HPDE6-E6E7 (cell line): ENCODE data around the gene EMILIN1.

Experiments used
- DNase-seq: peaks from one replicate; pipeline ENCODE4 v3.0.0; 2011; ENCODE audit warnings: missing footprints; ENCODE audit errors: extremely low spot score

The EMILIN1 gene

DNA sequence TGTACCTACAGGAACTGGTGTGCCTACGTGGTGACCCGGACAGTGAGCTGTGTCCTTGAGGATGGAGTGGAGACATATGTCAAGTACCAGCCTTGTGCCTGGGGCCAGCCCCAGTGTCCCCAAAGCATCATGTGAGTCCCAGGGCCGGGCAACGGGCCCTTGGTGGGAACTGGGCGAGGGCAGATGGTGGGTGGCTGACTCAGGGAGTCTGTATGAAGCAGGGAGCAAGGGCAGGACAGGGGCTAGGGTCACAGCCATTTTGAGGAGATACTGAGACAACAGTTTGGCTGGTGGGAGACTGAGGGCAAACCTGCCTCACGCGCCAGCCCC is 1.7 kb downstream of the EMILIN1 start:
- DNase-seq = no peak

DNA sequence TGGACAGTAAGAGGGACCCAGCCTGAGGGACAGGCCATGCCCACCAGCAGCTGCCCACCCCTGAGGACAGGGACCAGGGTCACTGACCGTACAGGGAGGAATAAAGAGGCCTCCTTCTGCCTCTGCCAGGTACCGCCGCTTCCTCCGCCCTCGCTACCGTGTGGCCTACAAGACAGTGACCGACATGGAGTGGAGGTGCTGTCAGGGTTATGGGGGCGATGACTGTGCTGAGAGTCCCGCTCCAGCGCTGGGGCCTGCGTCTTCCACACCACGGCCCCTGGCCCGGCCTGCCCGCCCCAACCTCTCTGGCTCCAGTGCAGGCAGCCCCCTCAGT is 2.2 kb downstream of the EMILIN1 start:
- DNase-seq = no peak

DNA sequence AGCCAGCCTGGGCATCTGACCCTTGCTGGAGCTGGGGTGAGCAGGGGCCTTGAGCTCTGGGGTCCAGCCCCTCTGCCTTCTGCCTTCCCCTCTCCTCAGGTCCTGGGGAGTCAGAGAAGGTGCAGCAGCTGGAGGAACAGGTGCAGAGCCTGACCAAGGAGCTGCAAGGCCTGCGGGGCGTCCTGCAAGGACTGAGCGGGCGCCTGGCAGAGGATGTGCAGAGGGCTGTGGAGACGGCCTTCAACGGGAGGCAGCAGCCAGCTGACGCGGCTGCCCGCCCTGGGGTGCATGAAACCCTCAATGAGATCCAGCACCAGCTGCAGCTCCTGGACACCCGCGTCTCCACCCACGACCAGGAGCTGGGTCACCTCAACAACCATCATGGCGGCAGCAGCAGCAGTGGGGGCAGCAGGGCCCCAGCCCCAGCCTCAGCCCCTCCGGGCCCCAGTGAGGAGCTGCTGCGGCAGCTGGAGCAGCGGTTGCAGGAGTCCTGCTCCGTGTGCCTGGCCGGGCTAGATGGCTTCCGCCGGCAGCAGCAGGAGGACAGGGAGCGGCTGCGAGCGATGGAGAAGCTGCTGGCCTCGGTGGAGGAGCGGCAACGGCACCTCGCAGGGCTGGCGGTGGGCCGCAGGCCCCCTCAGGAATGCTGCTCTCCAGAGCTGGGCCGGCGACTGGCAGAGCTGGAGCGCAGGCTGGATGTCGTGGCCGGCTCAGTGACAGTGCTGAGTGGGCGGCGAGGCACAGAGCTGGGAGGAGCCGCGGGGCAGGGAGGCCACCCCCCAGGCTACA is 3.8 kb downstream of the EMILIN1 start:
- no peak for DNase-seq

DNA sequence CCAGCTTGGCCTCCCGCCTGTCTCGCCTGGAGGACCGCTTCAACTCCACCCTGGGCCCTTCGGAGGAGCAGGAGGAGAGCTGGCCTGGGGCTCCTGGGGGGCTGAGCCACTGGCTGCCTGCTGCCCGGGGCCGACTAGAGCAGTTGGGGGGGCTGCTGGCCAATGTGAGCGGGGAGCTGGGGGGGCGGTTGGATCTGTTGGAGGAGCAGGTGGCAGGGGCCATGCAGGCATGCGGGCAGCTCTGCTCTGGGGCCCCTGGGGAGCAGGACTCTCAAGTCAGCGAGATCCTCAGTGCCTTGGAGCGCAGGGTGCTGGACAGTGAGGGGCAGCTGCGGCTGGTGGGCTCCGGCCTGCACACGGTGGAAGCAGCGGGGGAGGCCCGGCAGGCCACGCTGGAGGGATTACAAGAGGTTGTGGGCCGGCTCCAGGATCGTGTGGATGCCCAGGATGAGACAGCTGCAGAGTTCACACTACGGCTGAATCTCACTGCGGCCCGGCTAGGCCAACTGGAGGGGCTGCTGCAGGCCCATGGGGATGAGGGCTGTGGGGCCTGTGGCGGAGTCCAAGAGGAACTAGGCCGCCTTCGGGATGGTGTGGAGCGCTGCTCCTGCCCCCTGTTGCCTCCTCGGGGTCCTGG is 4.5 kb downstream of the EMILIN1 start:
- DNase-seq = no peak

DNA sequence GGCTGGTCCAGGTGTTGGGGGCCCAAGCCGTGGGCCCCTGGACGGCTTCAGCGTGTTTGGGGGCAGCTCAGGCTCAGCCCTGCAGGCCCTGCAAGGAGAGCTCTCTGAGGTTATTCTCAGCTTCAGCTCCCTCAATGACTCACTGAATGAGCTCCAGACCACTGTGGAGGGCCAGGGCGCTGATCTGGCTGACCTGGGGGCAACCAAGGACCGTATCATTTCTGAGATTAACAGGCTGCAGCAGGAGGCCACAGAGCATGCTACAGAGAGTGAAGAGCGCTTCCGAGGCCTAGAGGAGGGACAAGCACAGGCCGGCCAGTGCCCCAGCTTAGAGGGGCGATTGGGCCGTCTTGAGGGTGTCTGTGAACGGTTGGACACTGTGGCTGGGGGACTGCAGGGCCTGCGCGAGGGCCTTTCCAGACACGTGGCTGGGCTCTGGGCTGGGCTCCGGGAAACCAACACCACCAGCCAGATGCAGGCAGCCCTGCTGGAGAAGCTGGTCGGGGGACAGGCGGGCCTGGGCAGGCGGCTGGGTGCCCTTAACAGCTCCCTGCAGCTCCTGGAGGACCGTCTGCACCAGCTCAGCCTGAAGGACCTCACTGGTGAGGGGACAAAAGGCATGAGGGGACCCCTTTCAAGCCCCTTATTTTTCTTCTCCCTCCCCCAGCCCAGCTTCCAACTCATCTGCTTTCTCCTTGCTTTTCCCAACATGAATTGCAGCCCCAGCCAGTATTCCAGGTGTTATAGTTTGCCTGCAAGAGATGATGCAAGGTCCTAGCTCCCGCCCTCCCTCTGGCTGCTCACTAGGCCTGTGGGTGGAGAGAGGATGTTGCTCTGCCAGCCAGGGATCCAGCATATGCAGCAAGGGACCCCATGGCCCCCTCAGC is 5.2 kb downstream of the EMILIN1 start:
- no peak for DNase-seq

DNA sequence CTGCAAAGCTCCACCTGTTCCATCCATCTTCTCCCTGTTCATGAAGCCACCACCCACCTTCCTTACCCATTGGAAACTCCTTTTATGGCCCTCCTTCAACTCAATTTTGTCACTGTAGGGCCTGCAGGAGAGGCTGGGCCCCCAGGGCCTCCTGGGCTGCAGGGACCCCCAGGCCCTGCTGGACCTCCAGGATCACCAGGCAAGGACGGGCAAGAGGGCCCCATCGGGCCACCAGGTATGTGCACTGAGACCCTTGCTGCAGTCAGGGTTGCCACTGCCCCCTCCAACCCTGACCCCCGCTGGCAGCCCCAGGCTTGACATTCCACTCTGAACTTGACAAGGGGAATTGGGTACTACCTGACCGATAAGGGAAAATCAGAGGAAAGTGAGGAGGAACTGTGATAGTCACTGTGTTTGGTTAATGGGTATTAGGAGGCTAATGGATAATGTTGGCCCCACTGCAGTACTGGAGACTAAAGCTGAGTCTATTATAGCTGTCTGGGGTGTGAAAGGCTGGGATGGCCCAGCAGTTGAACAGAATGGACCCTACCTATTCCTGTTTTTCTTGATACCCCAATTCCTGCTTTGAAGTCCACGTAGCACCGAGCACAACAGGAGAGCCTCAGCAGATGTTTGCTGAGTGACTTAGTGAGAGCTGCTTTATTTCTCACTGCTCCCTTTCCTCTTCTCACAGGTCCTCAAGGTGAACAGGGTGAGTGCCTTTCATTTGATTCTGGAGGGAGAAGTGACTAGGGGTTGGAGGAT is 6.1 kb downstream of the EMILIN1 start:
- no peak for DNase-seq

DNA sequence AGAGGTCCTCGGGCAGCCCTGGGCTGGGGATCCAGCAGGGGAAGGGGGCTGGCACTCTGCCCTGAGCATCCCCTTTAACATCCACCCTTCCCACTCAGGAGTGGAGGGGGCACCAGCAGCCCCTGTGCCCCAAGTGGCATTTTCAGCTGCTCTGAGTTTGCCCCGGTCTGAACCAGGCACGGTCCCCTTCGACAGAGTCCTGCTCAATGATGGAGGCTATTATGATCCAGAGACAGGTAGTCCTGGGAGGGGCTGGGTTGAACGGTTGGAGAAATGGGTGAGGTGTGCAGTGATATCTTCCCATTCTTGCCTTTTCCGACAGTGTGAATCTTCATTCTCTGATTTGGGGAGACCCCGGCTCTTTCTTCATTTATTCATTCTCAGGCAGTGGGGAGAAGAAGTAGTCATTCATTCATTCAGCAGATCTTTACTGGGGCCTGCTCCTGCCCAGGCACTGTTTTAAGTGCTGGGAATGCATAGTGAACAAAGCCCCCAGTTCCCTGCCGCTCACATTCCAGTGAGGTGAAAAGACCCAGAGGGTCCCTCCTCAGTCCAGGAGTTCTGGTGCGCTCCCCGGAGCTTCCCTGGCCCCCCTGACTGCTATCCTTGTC is 6.8 kb downstream of the EMILIN1 start:
- no peak for DNase-seq

DNA sequence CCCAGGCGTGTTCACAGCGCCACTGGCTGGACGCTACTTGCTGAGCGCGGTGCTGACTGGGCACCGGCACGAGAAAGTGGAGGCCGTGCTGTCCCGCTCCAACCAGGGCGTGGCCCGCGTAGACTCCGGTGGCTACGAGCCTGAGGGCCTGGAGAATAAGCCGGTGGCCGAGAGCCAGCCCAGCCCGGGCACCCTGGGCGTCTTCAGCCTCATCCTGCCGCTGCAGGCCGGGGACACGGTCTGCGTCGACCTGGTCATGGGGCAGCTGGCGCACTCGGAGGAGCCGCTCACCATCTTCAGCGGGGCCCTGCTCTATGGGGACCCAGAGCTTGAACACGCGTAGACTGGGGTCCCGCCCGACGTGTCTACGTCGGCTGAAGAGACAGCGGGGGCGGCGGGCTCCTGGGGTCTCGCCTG is 7.3 kb downstream of the EMILIN1 start:
- peak; percentile 45 for DNase-seq

DNA sequence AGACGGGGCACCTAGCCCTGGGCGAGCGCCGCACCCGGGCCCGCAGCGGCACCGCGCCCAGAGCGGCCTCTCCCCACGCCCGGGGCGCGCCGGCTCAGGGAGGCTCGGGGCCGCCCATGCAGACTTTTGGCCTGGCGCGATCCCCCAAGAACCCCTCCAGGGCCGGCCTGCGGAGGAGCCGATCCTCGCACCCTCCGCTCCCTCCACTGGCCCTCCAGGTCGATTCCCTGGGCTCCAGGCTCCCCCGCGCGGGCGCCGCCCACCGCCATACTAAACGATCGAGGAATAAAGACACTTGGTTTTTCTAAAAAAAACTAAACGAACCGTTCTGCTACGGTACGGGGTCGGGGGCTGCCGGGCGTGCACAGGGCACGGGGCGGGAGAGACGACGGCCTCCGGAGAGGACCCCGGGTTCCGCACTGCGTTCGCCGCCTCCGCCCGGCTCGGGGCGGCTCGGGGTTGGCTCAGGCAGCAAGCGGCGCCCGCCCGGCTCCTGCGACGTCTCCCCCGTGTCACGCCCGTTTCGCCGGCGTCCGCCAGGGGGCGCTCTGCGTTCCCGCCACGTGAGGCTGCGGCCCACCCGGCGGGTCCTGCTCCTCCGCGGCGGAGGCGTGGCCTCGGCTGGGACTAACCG is 7.8 kb downstream of the EMILIN1 start:
- DNase-seq = peak; percentile 95

DNA sequence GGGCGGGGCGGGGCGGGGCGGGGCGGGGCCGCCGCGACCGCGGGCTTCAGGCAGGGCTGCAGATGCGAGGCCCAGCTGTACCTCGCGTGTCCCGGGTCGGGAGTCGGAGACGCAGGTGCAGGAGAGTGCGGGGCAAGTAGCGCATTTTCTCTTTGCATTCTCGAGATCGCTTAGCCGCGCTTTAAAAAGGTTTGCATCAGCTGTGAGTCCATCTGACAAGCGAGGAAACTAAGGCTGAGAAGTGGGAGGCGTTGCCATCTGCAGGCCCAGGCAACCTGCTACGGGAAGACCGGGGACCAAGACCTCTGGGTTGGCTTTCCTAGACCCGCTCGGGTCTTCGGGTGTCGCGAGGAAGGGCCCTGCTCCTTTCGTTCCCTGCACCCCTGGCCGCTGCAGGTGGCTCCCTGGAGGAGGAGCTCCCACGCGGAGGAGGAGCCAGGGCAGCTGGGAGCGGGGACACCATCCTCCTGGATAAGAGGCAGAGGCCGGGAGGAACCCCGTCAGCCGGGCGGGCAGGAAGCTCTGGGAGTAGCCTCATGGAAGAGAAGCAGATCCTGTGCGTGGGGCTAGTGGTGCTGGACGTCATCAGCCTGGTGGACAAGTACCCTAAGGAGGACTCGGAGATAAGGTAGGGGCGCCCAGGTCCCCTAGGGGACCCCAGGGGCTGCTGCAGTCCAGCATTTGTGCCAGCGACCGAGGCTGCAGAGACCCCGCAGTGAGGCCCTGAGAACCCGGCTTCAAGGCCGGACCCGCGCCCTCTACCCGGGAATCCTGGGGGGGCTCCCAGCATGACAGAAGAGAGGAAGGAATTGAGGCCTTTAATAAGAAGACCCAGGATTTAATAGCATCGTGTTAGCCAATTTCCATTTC is 8.5 kb downstream of the EMILIN1 start, which contains the start of gene KHK:
TSS of gene KHK (plus strand) at position 49 of the 870 bp plus-strand sequence. CDS start at position 537, 488 bp downstream.
- DNase-seq = peak; percentile 56

DNA sequence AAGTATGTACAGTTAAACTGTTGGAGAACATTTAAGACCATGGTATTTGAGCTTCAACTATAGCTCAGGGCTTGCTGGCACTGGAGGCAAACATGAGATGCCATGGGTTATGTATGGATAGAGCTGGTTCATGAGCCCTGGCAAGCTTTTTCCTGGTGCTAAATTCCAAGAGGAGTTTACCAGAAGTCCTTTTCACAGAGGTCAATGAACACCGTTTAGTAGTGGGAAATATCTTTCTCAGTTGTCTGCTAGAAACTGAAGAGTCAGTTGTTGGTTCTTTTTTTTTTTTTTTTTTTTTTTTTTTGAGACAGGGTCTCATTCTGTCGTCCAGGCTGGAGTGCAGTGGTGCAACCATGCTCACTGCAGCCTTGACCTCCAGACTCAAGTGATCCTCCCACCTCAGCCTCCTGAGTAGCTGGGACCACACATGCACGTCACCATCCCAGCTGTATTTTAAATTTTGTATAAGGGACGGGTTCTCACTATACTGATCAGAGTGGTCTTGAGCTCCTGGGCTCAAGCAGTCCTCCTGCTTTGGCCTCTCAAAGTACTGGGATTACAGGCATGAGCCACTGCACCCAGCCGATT is 9.5 kb downstream of the EMILIN1 start:
- DNase-seq = no peak

DNA sequence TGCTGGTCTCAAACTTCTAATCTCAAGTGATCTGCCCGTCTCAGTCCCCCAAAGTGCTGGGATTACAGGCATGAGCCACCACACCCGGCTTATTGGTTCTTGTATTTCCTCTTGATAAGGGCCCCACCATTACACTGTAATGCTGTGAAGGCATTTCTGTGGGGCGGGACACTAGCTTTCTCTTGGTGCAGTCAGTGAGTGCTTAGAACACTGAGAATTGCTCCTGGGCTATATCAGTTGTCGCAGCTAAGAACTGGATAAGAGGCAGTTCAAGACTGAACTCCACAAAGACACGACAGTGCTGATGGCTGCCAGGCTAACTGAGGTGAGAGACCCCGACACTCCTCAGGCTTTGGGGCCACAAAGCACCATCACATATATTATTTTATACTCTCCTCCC is 10.2 kb downstream of the EMILIN1 start:
- DNase-seq = no peak

DNA sequence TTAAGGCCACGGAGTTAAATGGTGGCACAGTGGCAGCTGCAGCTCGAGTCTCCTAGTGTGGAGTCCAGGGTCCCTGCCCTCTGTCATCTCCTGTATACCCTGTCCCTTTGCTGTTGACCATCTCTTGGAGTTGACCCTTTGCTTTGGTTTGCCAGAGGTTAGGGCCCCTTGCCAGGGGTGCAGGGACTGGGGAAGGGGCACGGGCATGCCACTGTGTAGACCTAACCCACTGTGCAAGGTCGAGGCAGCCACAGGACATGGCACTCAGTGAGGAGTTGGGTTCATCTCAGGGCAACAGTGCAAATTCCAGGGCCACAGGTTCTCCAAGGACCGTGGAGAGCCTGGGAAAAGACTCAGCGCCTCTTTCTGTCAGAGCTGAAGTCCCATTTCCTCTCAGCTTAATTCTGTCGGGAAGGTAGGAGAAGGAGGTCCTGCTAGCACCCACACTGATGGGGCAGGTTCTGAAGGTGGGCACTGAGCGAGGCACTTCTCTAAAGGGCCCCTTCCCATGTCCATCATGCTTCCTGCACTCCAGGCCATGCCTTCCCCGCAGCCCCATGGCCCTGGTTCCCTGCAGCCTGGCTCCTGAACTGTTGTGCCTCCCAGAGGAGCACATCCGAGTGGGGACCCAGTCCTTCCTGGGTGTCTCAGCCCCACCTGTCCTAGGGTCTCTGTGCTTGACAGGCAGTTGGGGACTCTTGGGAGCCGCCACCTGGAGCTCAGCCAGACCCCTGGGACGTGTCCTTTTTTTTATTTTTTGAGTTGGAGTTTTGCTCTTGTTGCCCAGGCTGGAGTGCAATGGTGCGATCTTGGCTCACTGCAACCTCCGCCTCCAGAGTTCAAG is 10.9 kb downstream of the EMILIN1 start:
- DNase-seq = no peak

DNA sequence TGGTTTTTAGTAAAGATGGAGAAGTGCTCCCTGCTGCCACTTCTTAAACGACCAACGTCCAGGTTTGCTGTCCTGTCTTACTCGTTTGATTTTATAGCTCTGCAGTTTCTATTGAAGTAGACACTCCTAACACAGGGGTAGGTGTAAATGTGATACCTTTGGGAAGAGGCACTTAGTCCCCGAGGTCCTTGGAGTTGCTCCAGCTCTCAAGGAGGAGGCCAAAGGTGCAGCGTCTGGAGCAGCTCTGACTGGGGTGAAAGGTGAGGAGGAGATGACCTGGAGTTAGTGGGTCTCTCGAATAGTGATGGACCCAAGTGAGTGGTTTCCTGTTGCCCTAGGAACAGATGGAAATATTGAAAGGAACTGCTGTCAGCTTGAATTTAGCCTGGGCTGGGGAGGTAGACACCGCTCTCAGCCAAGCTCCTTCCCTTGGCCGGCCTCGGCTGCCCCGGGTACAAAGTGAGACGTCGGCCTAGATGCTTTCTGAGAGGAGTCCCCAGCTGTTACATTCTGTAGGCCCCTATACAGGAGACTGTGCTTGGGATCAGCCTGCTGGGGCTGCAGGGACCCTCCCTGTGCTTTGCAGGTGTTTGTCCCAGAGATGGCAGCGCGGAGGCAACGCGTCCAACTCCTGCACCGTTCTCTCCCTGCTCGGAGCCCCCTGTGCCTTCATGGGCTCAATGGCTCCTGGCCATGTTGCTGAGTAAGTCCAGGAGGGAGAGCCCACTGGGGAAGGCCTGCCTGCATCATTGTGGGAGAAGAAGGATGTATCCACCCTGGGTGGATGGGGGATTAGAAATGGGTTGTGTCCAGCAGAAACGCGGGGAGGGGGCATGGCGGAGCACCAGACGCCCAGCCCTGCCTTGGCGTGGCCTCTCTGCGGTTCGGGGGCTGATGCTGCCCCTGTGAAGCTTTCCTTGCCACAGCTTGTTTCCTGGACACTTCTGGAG is 13.6 kb downstream of the EMILIN1 start:
- no peak for DNase-seq

DNA sequence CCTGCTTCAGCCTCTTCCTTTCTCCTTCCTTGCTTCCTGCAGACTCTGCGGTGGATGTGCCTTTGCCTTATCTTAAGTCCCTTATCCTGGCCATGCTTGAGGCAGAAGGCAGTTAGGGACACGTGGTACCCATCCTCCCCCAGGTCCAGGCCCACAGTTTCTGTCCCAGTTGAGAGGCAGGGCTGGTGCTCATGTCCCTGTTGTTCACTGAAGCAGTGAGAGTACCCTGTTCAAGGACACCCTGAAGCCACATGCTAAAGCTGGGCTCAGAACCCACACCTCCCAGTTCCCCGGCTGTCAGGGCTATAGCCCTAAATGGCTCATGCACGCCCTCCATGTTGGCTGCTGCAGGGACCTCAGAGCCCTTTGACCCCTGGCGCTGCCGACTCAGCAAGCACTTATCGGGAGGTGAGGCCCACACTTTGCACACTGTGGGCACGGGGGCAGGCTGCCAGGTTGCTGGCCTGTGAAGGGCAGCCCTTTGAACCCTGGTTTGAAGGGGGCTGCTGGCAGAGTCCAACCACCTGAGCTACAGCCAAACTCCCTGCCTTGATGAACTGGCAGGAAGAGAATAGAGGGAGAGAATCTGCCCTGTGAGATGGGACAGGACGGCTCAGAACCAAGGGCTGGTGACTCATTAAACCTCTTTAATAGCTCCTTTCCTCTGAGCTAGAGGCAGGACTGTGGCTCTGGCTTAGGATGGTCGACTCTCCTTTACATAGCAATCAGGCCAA is 14.4 kb downstream of the EMILIN1 start:
- no peak for DNase-seq

DNA sequence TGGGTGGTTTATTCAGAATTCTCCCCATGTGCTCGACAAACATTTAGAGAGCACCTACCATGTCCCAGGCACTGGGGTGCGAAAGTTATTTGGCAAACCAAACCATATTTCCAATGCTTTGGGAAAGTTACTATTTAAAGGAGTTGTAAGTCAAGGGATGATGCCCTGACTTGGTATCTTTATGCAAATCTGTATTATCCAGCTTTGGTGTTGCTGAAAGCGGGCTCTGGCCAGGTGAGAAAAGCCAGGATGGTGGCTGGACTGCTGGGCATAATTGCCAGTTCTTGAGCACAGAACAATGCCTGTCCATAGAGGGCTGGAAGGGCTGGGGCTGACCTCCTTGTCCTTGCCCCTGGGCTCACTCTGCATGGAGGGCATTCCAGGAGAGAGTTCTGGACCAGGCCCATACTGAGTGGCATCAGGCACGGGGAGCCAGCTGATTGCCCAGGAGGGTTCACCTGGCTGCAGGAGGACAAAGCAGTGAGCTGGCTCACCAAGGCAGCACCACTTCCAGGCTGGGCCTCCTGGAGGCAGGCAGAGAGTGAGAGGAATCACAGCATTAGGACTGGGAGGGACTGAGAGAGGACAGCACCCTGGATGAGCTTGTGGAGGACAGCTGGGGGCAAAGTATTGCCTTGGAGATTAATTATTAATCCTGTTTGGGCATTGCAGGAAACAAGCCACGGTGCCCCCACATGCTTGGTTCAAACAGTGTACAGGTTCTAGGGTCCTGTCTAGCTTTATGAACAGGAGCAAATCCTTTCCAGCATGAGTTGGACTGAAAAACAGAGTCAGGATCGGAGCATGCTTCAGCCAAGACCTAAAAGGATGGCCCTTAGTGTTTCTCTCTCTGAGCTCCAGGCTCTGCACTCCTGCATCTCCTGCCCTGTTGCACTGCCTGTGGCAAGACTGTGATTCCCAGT is 15.3 kb downstream of the EMILIN1 start:
- DNase-seq = no peak
